Smooth muscle cell (in vitro differentiated cells): ENCODE results near the gene SYT12. TPM values are rescaled to one million over a fixed set of nuclear protein-coding genes. Genes with fewer than 3 reads are reported as not detected.

Experiments used
- DNase-seq: peaks from one replicate; lab custom pipeline; 2025; ENCODE audit not compliant: unreplicated experiment; lab: John Stamatoyannopoulos, UW
- H2AFZ ChIP-seq: fragments of 200-600 bp; sonication (generic); 2 replicates; pipeline ENCODE4 v1.6.0; 2016; ENCODE audit warnings: antibody characterized with exemption, low read depth, mild to moderate bottlenecking
- H3F3A ChIP-seq: fragments of 200-600 bp; sonication (generic); 2 replicates; pipeline ENCODE4 v1.6.0; 2017; ENCODE audit warnings: antibody characterized with exemption, low read depth
- H3K27ac ChIP-seq: fragments of 200-600 bp; sonication (generic); 2 replicates; pipeline ENCODE4 v1.5.1; 2016; ENCODE audit warnings: low read depth, mild to moderate bottlenecking
- H3K27me3 ChIP-seq: fragments of 200-600 bp; sonication (generic); 2 replicates; pipeline ENCODE4 v1.6.1; 2016; ENCODE audit warnings: low read depth, mild to moderate bottlenecking
- H3K36me3 ChIP-seq: fragments of 200-600 bp; sonication (generic); 2 replicates; pipeline ENCODE4 v1.5.1; 2016; ENCODE audit warnings: low read depth
- H3K4me1 ChIP-seq: fragments of 200-600 bp; sonication (generic); 2 replicates; pipeline ENCODE4 v1.5.1; 2016; ENCODE audit warnings: low read depth
- H3K4me2 ChIP-seq: fragments of 200-600 bp; sonication (generic); 2 replicates; pipeline ENCODE4 v1.6.0; 2016; ENCODE audit warnings: mild to moderate bottlenecking
- H3K4me3 ChIP-seq: fragments of 200-600 bp; sonication (generic); 2 replicates; pipeline ENCODE4 v1.5.1; 2016; ENCODE audit warnings: mild to moderate bottlenecking
- H3K79me2 ChIP-seq: fragments of 200-600 bp; sonication (generic); 2 replicates; pipeline ENCODE4 v1.6.0; 2016; ENCODE audit warnings: low read depth, mild to moderate bottlenecking
- H3K9ac ChIP-seq: fragments of 200-600 bp; sonication (generic); 2 replicates; pipeline ENCODE4 v1.6.0; 2016; ENCODE audit warnings: low read depth
- H3K9me3 ChIP-seq: fragments of 200-600 bp; sonication (generic); replicated peaks from 2 replicates; pipeline ENCODE4 v1.5.1; 2016; ENCODE audit warnings: low read depth
- H4K20me1 ChIP-seq: fragments of 200-600 bp; sonication (generic); 2 replicates; pipeline ENCODE4 v1.6.0; 2016; ENCODE audit warnings: low read depth
- CTCF ChIP-seq: fragments of 200-600 bp; sonication (generic); IDR thresholded peaks from 2 replicates; pipeline ENCODE4 v1.5.1; 2017; ENCODE audit warnings: borderline replicate concordance, mild to moderate bottlenecking, antibody characterized with exemption; ENCODE audit not compliant: insufficient read depth, poor library complexity, severe bottlenecking
- WGBS: methylation state at CpG from one replicate; pipeline ENCODE4 v1.1.7; 2016; ENCODE audit warnings: low lambda C conversion rate; 5-methylcytosine and 5-hydroxymethylcytosine counted together
- polyA plus RNA-seq: library from polyadenylated mRNA; unstranded; fragments of >200 nt; fragmentation: Nextera tagmentation; extraction: Ambion mirVana; gene quantifications from 2 replicates; pipeline ENCODE4 v1.2.1, GENCODE V29; 2016
- total RNA-seq: library from RNA; depleted of rRNA; stranded (reverse); fragments of >200 nt; gene quantifications from 2 replicates; pipeline ENCODE4 v1.2.3, GENCODE V29; 2014

Gene SYT12
- total and polyA plus RNA-seq, 2 experiments from 2014 or later = 2.1 to 3.4 TPM

- Histone ChIP-seq H3F3A (peaks cover 2% of the 10 kb centered on the region), H3K4me1 (no peaks in the 10 kb centered on the region), H3K9ac (no peak overlapping the region), H4K20me1 (no peaks in the 10 kb centered on the region), H3K27ac (no peak overlapping the region), H3K4me2 (no peak overlapping the region), H3K9me3 (no peaks in the 10 kb centered on the region), H3K36me3 (no peaks in the 10 kb centered on the region), H3K4me3 (no peak overlapping the region), H2AFZ (no peak overlapping the region), H3K27me3 (no peaks in the 10 kb centered on the region), H3K79me2 (no peaks in the 10 kb centered on the region)
- WGBS = 83% methylated on average over 11 of the region's 11 CpGs
- DNase-seq = no peak
- no peak for TF ChIP-seq CTCF
Observed at GRCh38 chr11:66975405-66976027, 47.4 kb upstream of the SYT12 start.

GRCh38 chr11:66976028-66976467 is 46.9 kb upstream of the SYT12 start:
- 53% methylated on average over 9 of the region's 9 CpGs for WGBS
- H2AFZ ChIP-seq = no peak overlapping the region

GRCh38 chr11:66976925-66977324 is 46.0 kb upstream of the SYT12 start:
- Histone ChIP-seq H3K9me3 (no peaks in the 10 kb centered on the region), H3F3A (no peaks in the 10 kb centered on the region), H3K27ac (no peak overlapping the region), H3K9ac (no peak overlapping the region), H3K4me2 (no peak overlapping the region), H3K4me1 (no peaks in the 10 kb centered on the region), H3K36me3 (no peaks in the 10 kb centered on the region), H3K27me3 (no peaks in the 10 kb centered on the region), H3K79me2 (no peaks in the 10 kb centered on the region), H3K4me3 (no peak overlapping the region), H2AFZ (no peak overlapping the region), H4K20me1 (no peaks in the 10 kb centered on the region)
- TF ChIP-seq CTCF = no peak
- no peak for DNase-seq
- 95% methylated on average over 6 of the region's 6 CpGs for WGBS

More at GRCh38 chr11:66976028-66976467, 46.9 kb upstream of the SYT12 start:
- no peak overlapping the region for H3K27ac ChIP-seq
- H3K36me3 ChIP-seq = no peaks in the 10 kb centered on the region
- no peaks in the 10 kb centered on the region for H3F3A ChIP-seq
- peak; percentile 61 for TF ChIP-seq CTCF
- no peak overlapping the region for H3K4me3 ChIP-seq
- H3K9me3 ChIP-seq = no peaks in the 10 kb centered on the region
- H3K27me3 ChIP-seq = no peaks in the 10 kb centered on the region
- DNase-seq = no peak
- H4K20me1 ChIP-seq = no peaks in the 10 kb centered on the region
- no peak overlapping the region for H3K4me2 ChIP-seq
- H3K79me2 ChIP-seq = no peaks in the 10 kb centered on the region
- no peak overlapping the region for H3K9ac ChIP-seq
- H3K4me1 ChIP-seq = no peaks in the 10 kb centered on the region

- H3K4me1 ChIP-seq = no peaks in the 10 kb centered on the region
- H3K9ac ChIP-seq = no peak overlapping the region
- WGBS = 95% methylated on average over 2 of the region's 2 CpGs
- H3K36me3 ChIP-seq = no peaks in the 10 kb centered on the region
- H3K79me2 ChIP-seq = no peaks in the 10 kb centered on the region
- H3K27ac ChIP-seq = no peak overlapping the region
- H3K4me2 ChIP-seq = no peak overlapping the region
- no peaks in the 10 kb centered on the region for H3F3A ChIP-seq
- no peak overlapping the region for H3K4me3 ChIP-seq
- no peak for TF ChIP-seq CTCF
- no peak overlapping the region for H2AFZ ChIP-seq
- H3K27me3 ChIP-seq = no peaks in the 10 kb centered on the region
- no peaks in the 10 kb centered on the region for H4K20me1 ChIP-seq
- DNase-seq = no peak
- no peaks in the 10 kb centered on the region for H3K9me3 ChIP-seq
Observed at GRCh38 chr11:66978229-66978628, 44.7 kb upstream of the SYT12 start.
